Muscle layer of duodenum (tissue), 2 donors: ENCODE data around the gene NDUFC2.
A peak's percentile ranks its signal among the peaks of the same experiment; 100 is the strongest.

Experiments
- H3K27ac ChIP-seq: one replicate; pipeline ENCODE4 v1.7.0; 2013; ENCODE audit warnings: mild to moderate bottlenecking, low read length
- H3K27me3 ChIP-seq: one replicate; pipeline ENCODE4 v1.7.0; 2013; ENCODE audit warnings: low read depth, mild to moderate bottlenecking, control low read depth, low read length
- H3K36me3 ChIP-seq, 2 donors: one replicate each; pipeline ENCODE4 v1.7.0; 2013; ENCODE audit warnings: low read length in 2 of 2, control low read depth in 1 of 2, mild to moderate bottlenecking in 1 of 2; ENCODE audit not compliant: insufficient read depth in 2 of 2, control insufficient read depth in 1 of 2
- H3K4me1 ChIP-seq, 2 donors: one replicate each; pipeline ENCODE4 v1.7.0; 2013; ENCODE audit warnings: low read length in 2 of 2, mild to moderate bottlenecking in 2 of 2, control low read depth in 1 of 2, moderate library complexity in 1 of 2; ENCODE audit not compliant: insufficient read depth in 2 of 2, control insufficient read depth in 1 of 2
- H3K4me3 ChIP-seq, 2 donors: one replicate each; pipeline ENCODE4 v1.7.0; 2013; ENCODE audit warnings: low read length in 2 of 2, low read depth in 1 of 2, mild to moderate bottlenecking in 1 of 2
- H3K9me3 ChIP-seq, 2 donors: one replicate each; pipeline ENCODE4 v1.7.0; 2013; ENCODE audit warnings: low read length in 2 of 2, control low read depth in 1 of 2, mild to moderate bottlenecking in 1 of 2; ENCODE audit not compliant: control insufficient read depth in 1 of 2
- donor health status: healthy.

Gene NDUFC2

GRCh38 chr11:78079232-78080083 is at the start of gene NDUFC2:
NDUFC2 (minus strand) TSS chr11:78079862; CDS start chr11:78079744, 118 bp downstream.
- H3K27ac ChIP-seq: peak within 1 kb of the TSS; percentile 90
- peak within 1 kb of the TSS; percentile 97 to 100 for H3K4me3 ChIP-seq
- no peaks in the 10 kb centered on the region for H3K27me3 ChIP-seq
- no peaks in the 10 kb centered on the region for H3K36me3 ChIP-seq
- peaks cover 8 to 46% of the 10 kb centered on the region in 2 donors for H3K4me1 ChIP-seq
- H3K9me3 ChIP-seq: no peaks in the 10 kb centered on the region

GRCh38 chr11:78127403-78127802 is 47.7 kb upstream of the NDUFC2 start:
- Histone ChIP-seq H3K9me3 (no peaks in the 10 kb centered on the region), H3K27ac (no peak overlapping the region), H3K4me3 (no peak overlapping the region), H3K27me3 (no peaks in the 10 kb centered on the region), H3K36me3 (peaks cover 4 to 10% of the 10 kb centered on the region in 2 donors), H3K4me1 (no peaks in the 10 kb centered on the region)

GRCh38 chr11:78112582-78113275 is 33.1 kb upstream of the NDUFC2 start:
- no peaks in the 10 kb centered on the region for H3K9me3 ChIP-seq
- H3K4me1 ChIP-seq: no peaks in the 10 kb centered on the region
- no peak overlapping the region for H3K27ac ChIP-seq
- H3K4me3 ChIP-seq: no peak overlapping the region
- H3K27me3 ChIP-seq: no peaks in the 10 kb centered on the region
- H3K36me3 ChIP-seq: peaks cover 28 to 33% of the 10 kb centered on the region in 2 donors

GRCh38 chr11:78111298-78111697 is 31.6 kb upstream of the NDUFC2 start:
- Histone ChIP-seq H3K36me3 (peaks cover 27 to 33% of the 10 kb centered on the region in 2 donors), H3K4me1 (no peaks in the 10 kb centered on the region), H3K9me3 (no peaks in the 10 kb centered on the region), H3K27me3 (no peaks in the 10 kb centered on the region), H3K4me3 (no peak overlapping the region), H3K27ac (no peak overlapping the region)

GRCh38 chr11:78110830-78111229 is 31.2 kb upstream of the NDUFC2 start:
- Histone ChIP-seq H3K4me1 (no peaks in the 10 kb centered on the region), H3K36me3 (peaks cover 25 to 33% of the 10 kb centered on the region in 2 donors), H3K27me3 (no peaks in the 10 kb centered on the region), H3K4me3 (no peak overlapping the region), H3K9me3 (no peaks in the 10 kb centered on the region), H3K27ac (no peak overlapping the region)

- no peak overlapping the region for H3K4me3 ChIP-seq
- H3K36me3 ChIP-seq: peaks cover 25 to 33% of the 10 kb centered on the region in 2 donors
- H3K4me1 ChIP-seq: no peaks in the 10 kb centered on the region
- no peaks in the 10 kb centered on the region for H3K27me3 ChIP-seq
- no peak overlapping the region for H3K27ac ChIP-seq
- no peaks in the 10 kb centered on the region for H3K9me3 ChIP-seq
Observed at GRCh38 chr11:78110351-78110750, 30.7 kb upstream of the NDUFC2 start.

- H3K4me1 ChIP-seq: no peaks in the 10 kb centered on the region
- H3K27me3 ChIP-seq: no peaks in the 10 kb centered on the region
- peaks cover 25 to 32% of the 10 kb centered on the region in 2 donors for H3K36me3 ChIP-seq
- H3K27ac ChIP-seq: no peak overlapping the region
- H3K4me3 ChIP-seq: no peak overlapping the region
- H3K9me3 ChIP-seq: no peaks in the 10 kb centered on the region
Observed at GRCh38 chr11:78109081-78110015, 29.7 kb upstream of the NDUFC2 start.

- no peak overlapping the region for H3K27ac ChIP-seq
- peaks cover 11 to 14% of the 10 kb centered on the region in 2 donors for H3K36me3 ChIP-seq
- H3K27me3 ChIP-seq: no peaks in the 10 kb centered on the region
- no peaks in the 10 kb centered on the region for H3K9me3 ChIP-seq
- H3K4me1 ChIP-seq: no peaks in the 10 kb centered on the region
- H3K4me3 ChIP-seq: no peak overlapping the region
Observed at GRCh38 chr11:78100676-78101472, 21.2 kb upstream of the NDUFC2 start.

GRCh38 chr11:78100261-78100660 is 20.6 kb upstream of the NDUFC2 start:
- Histone ChIP-seq H3K9me3 (no peaks in the 10 kb centered on the region), H3K27me3 (no peaks in the 10 kb centered on the region), H3K4me1 (no peaks in the 10 kb centered on the region), H3K4me3 (no peak overlapping the region), H3K36me3 (peaks cover 11 to 14% of the 10 kb centered on the region in 2 donors), H3K27ac (no peak overlapping the region)

- Histone ChIP-seq H3K27ac (no peak overlapping the region), H3K4me1 (no peaks in the 10 kb centered on the region), H3K27me3 (no peaks in the 10 kb centered on the region), H3K36me3 (peaks cover 11 to 16% of the 10 kb centered on the region in 2 donors), H3K4me3 (no peak overlapping the region), H3K9me3 (no peaks in the 10 kb centered on the region)
Observed at GRCh38 chr11:78099666-78100065, 20.0 kb upstream of the NDUFC2 start.
